HFF-Myc (cell line): ENCODE data around the gene SPIB.
A peak's percentile ranks its signal among the peaks of the same experiment; 100 is the strongest.

ENCODE experiments used
- DNase-seq: peaks from one replicate; pipeline ENCODE4 v3.0.0-alpha.2; 2011; ENCODE audit warnings: low read depth; ENCODE audit errors: extremely low read depth
- H3K4me3 ChIP-seq: replicated peaks from 2 replicates; pipeline ENCODE4 v1.5.1; 2011; ENCODE audit warnings: low read depth, mild to moderate bottlenecking, control low read depth, low read length
- CTCF ChIP-seq: IDR thresholded peaks from 2 replicates; pipeline ENCODE4 v1.5.1; 2012; ENCODE audit warnings: mild to moderate bottlenecking, low read depth, low read length, control low read depth; ENCODE audit errors: missing control alignments

SPIB gene

GRCh38 chr19:50420127-50420526, 1.4 kb downstream of the SPIB start:
- no peak for TF ChIP-seq CTCF
- no peak overlapping the region for H3K4me3 ChIP-seq
- DNase-seq = no peak

- TF ChIP-seq CTCF = no peak
- H3K4me3 ChIP-seq = no peak overlapping the region
- DNase-seq = no peak
Observed at GRCh38 chr19:50420808-50421207, 2.1 kb downstream of the SPIB start.

GRCh38 chr19:50422397-50423278, 3.9 kb downstream of the SPIB start:
- no peak overlapping the region for H3K4me3 ChIP-seq
- no peak for TF ChIP-seq CTCF

GRCh38 chr19:50423279-50424113, 4.8 kb downstream of the SPIB start:
- no peak for TF ChIP-seq CTCF
- no peak for DNase-seq
- no peak overlapping the region for H3K4me3 ChIP-seq

More at GRCh38 chr19:50422397-50423278, 3.9 kb downstream of the SPIB start:
- no peak for DNase-seq

GRCh38 chr19:50425581-50425980, 6.8 kb downstream of the SPIB start:
- no peak for TF ChIP-seq CTCF
- H3K4me3 ChIP-seq = no peak overlapping the region
- no peak for DNase-seq

- H3K4me3 ChIP-seq = peak overlapping the region; percentile 9; the same call in 1 of the 2 replicates
- DNase-seq = no peak
- no peak for TF ChIP-seq CTCF
Observed at GRCh38 chr19:50427318-50427925, 8.7 kb downstream of the SPIB start.
